ENCODE data around the gene PCYT1B. TPM values are rescaled to one million over a fixed set of nuclear protein-coding genes. Genes with fewer than 3 reads are reported as not detected.

PCYT1B gene
- polyA plus RNA-seq, 3 donors: 0.15 TPM; not detected in 2

DNA sequence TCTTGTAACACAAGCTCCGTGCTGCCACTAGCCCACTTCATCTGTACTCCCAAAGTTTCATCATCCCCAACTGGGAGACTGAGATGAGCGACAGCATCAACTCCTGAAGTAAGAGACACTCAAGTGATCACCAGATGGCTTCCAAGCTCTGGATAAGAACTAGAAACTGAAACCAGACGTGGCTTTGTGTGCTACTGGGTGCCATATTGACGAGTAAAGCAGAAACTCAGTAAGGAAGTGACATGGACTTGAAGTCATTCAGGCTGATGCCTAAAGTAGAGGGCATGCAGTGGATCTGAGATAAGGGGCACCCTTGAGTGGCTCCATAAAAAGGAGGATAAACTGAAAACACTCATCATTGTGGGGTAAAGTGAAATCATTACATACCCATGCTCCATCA is 72.4 kb downstream of the PCYT1B start:
- WGBS (ENCODE audit: insufficient coverage): 61% methylated on average over 3 of the region's 4 CpGs
- no peak overlapping the region for H2AFZ ChIP-seq (ENCODE audit: insufficient read depth, low read depth, low read length, poor library complexity, severe bottlenecking)
- H3K27me3 ChIP-seq (ENCODE audit: control insufficient read depth in 2 of 2, insufficient read depth in 2 of 2, low read length in 2 of 2): no peaks in the 10 kb centered on the region
- H3K9me3 Mint-ChIP-seq: peaks cover 0 to 3% (median 0%) of the 10 kb centered on the region in 7 donors
- no peaks in the 10 kb centered on the region for H3K36me3 Mint-ChIP-seq
- intact Hi-C loops (cut with micrococcal nuclease): no loop called here
- no peaks in the 10 kb centered on the region for H3K4me1 ChIP-seq (ENCODE audit: control insufficient read depth in 1 of 2, insufficient read depth in 2 of 2, low read length in 2 of 2)
- H3K9me3 ChIP-seq (replicated peaks in 1 of 2; ENCODE audit: control insufficient read depth in 1 of 2, insufficient read depth in 1 of 2, low read length in 2 of 2): no peaks in the 10 kb centered on the region
- H3K27me3 Mint-ChIP-seq (ENCODE audit: low read depth in 3 of 3): peaks cover 0 to 5% (median 0%) of the 10 kb centered on the region in 3 donors
- no peak overlapping the region for H3K27ac Mint-ChIP-seq
- no peaks in the 10 kb centered on the region for H3K4me1 Mint-ChIP-seq
- H3K36me3 ChIP-seq (replicated peaks in 1 of 2; ENCODE audit: control insufficient read depth in 1 of 2, insufficient read depth in 2 of 2, low read length in 2 of 2): no peaks in the 10 kb centered on the region
- no peak overlapping the region for H3K9ac ChIP-seq (ENCODE audit: insufficient read depth, low read length, poor library complexity, severe bottlenecking)
- no peak overlapping the region for H3K4me3 Mint-ChIP-seq
- H4K20me1 ChIP-seq (ENCODE audit: insufficient read depth, low read length): no peaks in the 10 kb centered on the region
- H3K27ac ChIP-seq (ENCODE audit: low read depth in 1 of 2, low read length in 2 of 2): no peak overlapping the region
- no peak for DNase-seq
- H3K4me2 ChIP-seq (replicated peaks; ENCODE audit: extremely low read depth, low read length, poor library complexity, severe bottlenecking): no peak overlapping the region
- H3K79me2 ChIP-seq (ENCODE audit: insufficient read depth, low read length): no peaks in the 10 kb centered on the region
- H3K4me3 ChIP-seq (replicated peaks in 1 of 3; ENCODE audit: low read depth in 2 of 3, low read length in 3 of 3): no peak overlapping the region
- TF ChIP-seq, protein P1, sequence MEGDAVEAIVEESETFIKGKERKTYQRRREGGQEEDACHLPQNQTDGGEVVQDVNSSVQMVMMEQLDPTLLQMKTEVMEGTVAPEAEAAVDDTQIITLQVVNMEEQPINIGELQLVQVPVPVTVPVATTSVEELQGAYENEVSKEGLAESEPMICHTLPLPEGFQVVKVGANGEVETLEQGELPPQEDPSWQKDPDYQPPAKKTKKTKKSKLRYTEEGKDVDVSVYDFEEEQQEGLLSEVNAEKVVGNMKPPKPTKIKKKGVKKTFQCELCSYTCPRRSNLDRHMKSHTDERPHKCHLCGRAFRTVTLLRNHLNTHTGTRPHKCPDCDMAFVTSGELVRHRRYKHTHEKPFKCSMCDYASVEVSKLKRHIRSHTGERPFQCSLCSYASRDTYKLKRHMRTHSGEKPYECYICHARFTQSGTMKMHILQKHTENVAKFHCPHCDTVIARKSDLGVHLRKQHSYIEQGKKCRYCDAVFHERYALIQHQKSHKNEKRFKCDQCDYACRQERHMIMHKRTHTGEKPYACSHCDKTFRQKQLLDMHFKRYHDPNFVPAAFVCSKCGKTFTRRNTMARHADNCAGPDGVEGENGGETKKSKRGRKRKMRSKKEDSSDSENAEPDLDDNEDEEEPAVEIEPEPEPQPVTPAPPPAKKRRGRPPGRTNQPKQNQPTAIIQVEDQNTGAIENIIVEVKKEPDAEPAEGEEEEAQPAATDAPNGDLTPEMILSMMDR (IDR thresholded peaks at IDR 0.05): no peak

DNA sequence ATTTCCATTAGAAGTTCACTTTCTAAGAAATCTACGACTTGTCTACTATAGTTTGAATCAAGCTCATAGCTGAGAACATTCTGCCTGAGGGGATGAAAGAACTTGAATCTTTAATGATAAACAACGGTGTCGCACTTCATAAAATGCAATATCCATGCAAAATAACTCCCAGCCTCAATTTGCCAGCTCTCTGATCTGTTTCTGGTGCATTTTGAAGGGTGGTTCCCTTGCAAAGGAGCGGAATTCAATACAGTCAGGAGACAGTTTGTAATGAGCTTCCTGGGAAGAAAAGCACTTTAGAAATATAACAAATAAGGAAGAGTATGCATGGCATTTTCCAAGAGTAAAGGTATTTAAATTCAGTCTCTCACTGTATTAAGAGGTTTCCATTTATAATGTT is 80.0 kb downstream of the PCYT1B start:
- Histone ChIP-seq H3K4me2 (replicated peaks; ENCODE audit: extremely low read depth, low read length, poor library complexity, severe bottlenecking) (no peak overlapping the region), H4K20me1 (ENCODE audit: insufficient read depth, low read length) (no peaks in the 10 kb centered on the region), H3K79me2 (ENCODE audit: insufficient read depth, low read length) (no peaks in the 10 kb centered on the region), H3K4me1 (ENCODE audit: control insufficient read depth in 1 of 2, insufficient read depth in 2 of 2, low read length in 2 of 2) (no peaks in the 10 kb centered on the region), H3K36me3 (replicated peaks in 1 of 2; ENCODE audit: control insufficient read depth in 1 of 2, insufficient read depth in 2 of 2, low read length in 2 of 2) (no peaks in the 10 kb centered on the region), H3K27ac (ENCODE audit: low read depth in 1 of 2, low read length in 2 of 2) (no peak overlapping the region), H3K9me3 (replicated peaks in 1 of 2; ENCODE audit: control insufficient read depth in 1 of 2, insufficient read depth in 1 of 2, low read length in 2 of 2) (no peaks in the 10 kb centered on the region), H3K9ac (ENCODE audit: insufficient read depth, low read length, poor library complexity, severe bottlenecking) (no peak overlapping the region), H2AFZ (ENCODE audit: insufficient read depth, low read depth, low read length, poor library complexity, severe bottlenecking) (no peak overlapping the region), H3K4me3 (replicated peaks in 1 of 3; ENCODE audit: low read depth in 2 of 3, low read length in 3 of 3) (no peak overlapping the region), H3K27me3 (ENCODE audit: control insufficient read depth in 2 of 2, insufficient read depth in 2 of 2, low read length in 2 of 2) (no peaks in the 10 kb centered on the region)
- no CpG with 5 or more reads among the region's 4 CpGs for WGBS (ENCODE audit: insufficient coverage)
- H3K9me3 Mint-ChIP-seq: peaks cover 0 to 6% (median 0%) of the 10 kb centered on the region in 7 donors
- DNase-seq: no peak
- no peaks in the 10 kb centered on the region for H3K36me3 Mint-ChIP-seq
- TF ChIP-seq, protein P1 (IDR thresholded peaks at IDR 0.05): no peak
- peaks cover 2 to 3% (median 2%) of the 10 kb centered on the region in 3 donors for H3K27me3 Mint-ChIP-seq (ENCODE audit: low read depth in 3 of 3)
- H3K4me1 Mint-ChIP-seq: no peaks in the 10 kb centered on the region
- H3K27ac Mint-ChIP-seq: no peak overlapping the region
- intact Hi-C loops (cut with micrococcal nuclease): no loop called here
- H3K4me3 Mint-ChIP-seq: no peak overlapping the region

All from CD14-positive monocyte (primary cell).